Endothelial cell (in vitro differentiated cells): Measurements from ENCODE around the gene KMO. TPM values are rescaled to one million over a fixed set of nuclear protein-coding genes. Genes with fewer than 3 reads are reported as not detected.

Experiments used
- DNase-seq: peaks from one replicate; pipeline ENCODE4 v3.0.0; 2021; ENCODE audit warnings: low spot score
- H3K27ac Mint-ChIP-seq: one replicate; pipeline ENCODE4 v1.8.0; 2021; ENCODE audit warnings: mixed read lengths, inconsistent platforms; ENCODE audit not compliant: unreplicated experiment
- H3K27me3 Mint-ChIP-seq: one replicate; pipeline ENCODE4 v1.8.0; 2021; ENCODE audit warnings: mild to moderate bottlenecking, moderate library complexity, mixed read lengths, inconsistent platforms; ENCODE audit not compliant: unreplicated experiment
- H3K36me3 Mint-ChIP-seq: one replicate; pipeline ENCODE4 v1.8.0; 2021; ENCODE audit warnings: mild to moderate bottlenecking, low read depth, mixed read lengths, inconsistent platforms; ENCODE audit not compliant: unreplicated experiment
- H3K4me1 Mint-ChIP-seq: one replicate; pipeline ENCODE4 v1.8.0; 2021; ENCODE audit warnings: mild to moderate bottlenecking, mixed read lengths, inconsistent platforms; ENCODE audit not compliant: unreplicated experiment
- H3K4me3 Mint-ChIP-seq: one replicate; pipeline ENCODE4 v1.8.0; 2021; ENCODE audit warnings: mild to moderate bottlenecking, mixed read lengths, inconsistent platforms; ENCODE audit not compliant: unreplicated experiment
- H3K9me3 Mint-ChIP-seq: one replicate; pipeline ENCODE4 v1.8.0; 2021; ENCODE audit warnings: mixed read lengths, inconsistent platforms; ENCODE audit not compliant: unreplicated experiment
- long read RNA-seq: library from polyadenylated mRNA; unstranded; transcript quantifications from one replicate; pipeline ENCODE4 v2.0.0, GENCODE V29; 2020; ENCODE audit not compliant: unreplicated experiment
- total RNA-seq: library from RNA; stranded (reverse); fragmentation: NEBNext Ultra II Directional; extraction: Animal tissue kit (Norgen Biotek cat#: 25700); gene quantifications from one replicate; pipeline ENCODE4 v1.2.1, GENCODE V29; 2021; ENCODE audit not compliant: unreplicated experiment
- TF ChIP-seq, protein P1 (sequence below): fragments of 200-600 bp; sonication (generic); IDR thresholded peaks from one replicate; pipeline ENCODE4 v1.5.0; 2021; ENCODE audit warnings: antibody characterized with exemption; ENCODE audit not compliant: unreplicated experiment

The KMO gene
- not detected for total RNA-seq
- long read RNA-seq, result 0 reads

DNA sequence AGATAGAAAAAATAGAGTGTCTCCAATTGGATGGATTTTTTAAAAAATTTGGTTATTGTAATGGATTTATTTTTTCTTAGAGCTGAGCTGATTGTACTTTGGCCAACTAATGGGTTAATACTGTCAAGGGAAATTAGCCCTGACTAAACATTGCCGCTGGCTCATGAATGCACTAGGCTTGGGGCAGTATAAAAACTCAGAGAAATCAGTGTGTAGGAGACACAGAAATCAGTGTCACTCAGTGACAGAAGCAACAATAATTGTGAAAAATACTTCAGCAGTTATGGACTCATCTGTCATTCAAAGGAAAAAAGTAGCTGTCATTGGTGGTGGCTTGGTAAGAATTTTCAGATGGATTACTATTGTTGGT is at the start of gene KMO:
Gene KMO, plus strand, starts transcription at position 217 of the 370 bp plus-strand sequence. Its CDS starts 67 bp downstream, at position 284.
- Mint-ChIP-seq H3K27me3 (no peaks in the 10 kb centered on the region), H3K27ac (peak within 1 kb of the TSS; percentile 77), H3K4me3 (no peak within 1 kb of the TSS), H3K36me3 (no peaks in the 10 kb centered on the region), H3K9me3 (no peaks in the 10 kb centered on the region), H3K4me1 (peaks cover 11% of the 10 kb centered on the region)
- DNase-seq, result no peak
- TF ChIP-seq, protein P1, sequence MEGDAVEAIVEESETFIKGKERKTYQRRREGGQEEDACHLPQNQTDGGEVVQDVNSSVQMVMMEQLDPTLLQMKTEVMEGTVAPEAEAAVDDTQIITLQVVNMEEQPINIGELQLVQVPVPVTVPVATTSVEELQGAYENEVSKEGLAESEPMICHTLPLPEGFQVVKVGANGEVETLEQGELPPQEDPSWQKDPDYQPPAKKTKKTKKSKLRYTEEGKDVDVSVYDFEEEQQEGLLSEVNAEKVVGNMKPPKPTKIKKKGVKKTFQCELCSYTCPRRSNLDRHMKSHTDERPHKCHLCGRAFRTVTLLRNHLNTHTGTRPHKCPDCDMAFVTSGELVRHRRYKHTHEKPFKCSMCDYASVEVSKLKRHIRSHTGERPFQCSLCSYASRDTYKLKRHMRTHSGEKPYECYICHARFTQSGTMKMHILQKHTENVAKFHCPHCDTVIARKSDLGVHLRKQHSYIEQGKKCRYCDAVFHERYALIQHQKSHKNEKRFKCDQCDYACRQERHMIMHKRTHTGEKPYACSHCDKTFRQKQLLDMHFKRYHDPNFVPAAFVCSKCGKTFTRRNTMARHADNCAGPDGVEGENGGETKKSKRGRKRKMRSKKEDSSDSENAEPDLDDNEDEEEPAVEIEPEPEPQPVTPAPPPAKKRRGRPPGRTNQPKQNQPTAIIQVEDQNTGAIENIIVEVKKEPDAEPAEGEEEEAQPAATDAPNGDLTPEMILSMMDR, result no peak

DNA sequence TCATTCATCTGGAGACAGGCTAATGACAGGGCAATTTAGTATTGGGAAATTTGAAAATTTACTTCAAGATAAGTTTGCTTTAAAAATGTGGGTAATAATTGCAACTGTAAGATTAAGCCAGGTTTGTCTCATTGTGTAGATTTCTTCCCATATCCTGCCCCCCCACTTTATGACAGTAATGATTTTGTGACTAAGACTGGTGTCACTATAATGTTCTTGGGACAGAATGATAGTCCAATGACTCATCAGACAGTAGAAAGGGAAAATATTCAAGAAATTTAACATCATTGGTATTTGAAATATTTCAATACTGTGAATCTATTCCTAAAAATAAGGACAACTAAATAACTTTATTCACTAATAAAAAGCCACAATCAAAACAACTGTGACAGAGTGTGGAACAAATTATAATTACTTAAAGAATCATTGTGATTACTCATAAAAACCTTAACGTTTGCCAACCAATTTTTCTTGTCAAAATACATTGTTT is 49.4 kb upstream of the KMO start:
- Mint-ChIP-seq H3K9me3 (no peaks in the 10 kb centered on the region), H3K27ac (no peak overlapping the region), H3K36me3 (peaks cover 4% of the 10 kb centered on the region), H3K4me3 (no peak overlapping the region), H3K4me1 (no peaks in the 10 kb centered on the region), H3K27me3 (peaks cover 1% of the 10 kb centered on the region)
- TF ChIP-seq, protein P1, result no peak
- no peak for DNase-seq

DNA sequence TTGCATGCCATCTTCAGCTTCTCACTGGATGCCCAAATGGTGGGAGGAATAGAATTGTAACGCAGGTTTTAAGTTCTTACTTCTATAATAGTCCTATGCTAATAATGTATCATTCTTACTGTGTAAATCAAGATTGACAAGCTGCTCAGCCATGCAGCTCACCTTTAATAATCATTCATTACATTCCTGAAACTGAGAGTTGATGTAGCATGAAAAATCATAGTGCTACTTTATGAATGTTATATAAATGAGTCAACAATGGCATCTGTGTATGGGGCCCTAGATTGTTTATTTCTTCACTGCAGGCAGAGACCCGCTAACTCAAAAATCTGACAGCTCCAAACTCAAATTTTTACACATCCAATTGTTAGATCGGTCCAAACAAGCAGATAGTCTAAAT is 47.0 kb upstream of the KMO start:
- DNase-seq, result no peak
- no peaks in the 10 kb centered on the region for H3K9me3 Mint-ChIP-seq
- no peak overlapping the region for H3K27ac Mint-ChIP-seq
- TF ChIP-seq, protein P1, result no peak
- H3K4me3 Mint-ChIP-seq, result no peak overlapping the region
- no peaks in the 10 kb centered on the region for H3K4me1 Mint-ChIP-seq
- H3K36me3 Mint-ChIP-seq, result peaks cover 4% of the 10 kb centered on the region
- peaks cover 1% of the 10 kb centered on the region for H3K27me3 Mint-ChIP-seq

DNA sequence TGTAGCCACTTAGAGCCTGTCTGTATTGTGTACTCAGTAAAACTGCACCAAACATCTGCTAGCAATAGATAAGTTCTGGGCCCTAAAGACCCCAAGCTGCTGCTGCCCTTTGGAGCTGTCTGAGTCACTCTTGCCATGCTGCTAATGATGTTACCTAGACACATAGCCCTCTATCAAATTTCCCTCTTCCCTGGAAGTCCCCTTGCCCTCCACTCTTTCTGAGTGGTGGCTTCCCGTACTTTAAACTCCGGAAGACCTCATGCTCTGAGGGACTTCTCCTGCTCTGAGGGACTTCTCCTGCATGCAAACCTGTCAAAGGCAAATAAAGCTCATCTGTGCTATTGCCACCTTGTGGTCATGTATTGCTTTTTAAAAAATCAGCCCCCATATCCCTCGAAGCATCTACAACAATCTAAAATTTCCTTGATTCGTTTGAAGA is 46.6 kb upstream of the KMO start:
- TF ChIP-seq, protein P1, result peak; percentile 42
- no peak for DNase-seq
- Mint-ChIP-seq H3K4me3 (no peak overlapping the region), H3K36me3 (peaks cover 4% of the 10 kb centered on the region), H3K27me3 (peaks cover 1% of the 10 kb centered on the region), H3K27ac (no peak overlapping the region), H3K4me1 (no peaks in the 10 kb centered on the region), H3K9me3 (no peaks in the 10 kb centered on the region)

DNA sequence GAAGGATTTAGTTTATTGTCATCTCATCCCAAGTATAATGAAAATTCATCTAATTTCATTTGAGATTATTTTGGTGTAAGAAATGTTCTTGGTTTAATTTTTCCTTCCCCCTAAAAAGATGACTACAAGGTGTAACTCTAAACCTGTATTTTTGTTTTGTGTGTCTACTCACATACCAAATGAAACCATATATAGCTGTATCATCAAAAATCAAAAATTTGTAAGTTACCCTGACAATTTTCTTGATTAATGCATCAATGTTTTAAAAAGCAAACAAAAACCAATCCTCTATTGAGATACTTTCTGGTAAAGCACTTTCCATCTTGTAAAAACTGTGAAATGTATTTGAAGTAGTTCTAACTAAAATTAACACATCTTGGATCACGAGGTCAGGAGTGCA is 43.4 kb upstream of the KMO start:
- H3K9me3 Mint-ChIP-seq, result no peaks in the 10 kb centered on the region
- no peak overlapping the region for H3K27ac Mint-ChIP-seq
- DNase-seq, result no peak
- H3K27me3 Mint-ChIP-seq, result no peaks in the 10 kb centered on the region
- H3K4me3 Mint-ChIP-seq, result no peak overlapping the region
- H3K36me3 Mint-ChIP-seq, result peaks cover 4% of the 10 kb centered on the region
- TF ChIP-seq, protein P1, result no peak
- no peaks in the 10 kb centered on the region for H3K4me1 Mint-ChIP-seq
